K562 (cell line): ENCODE results near the gene MVB12B. TPM values are rescaled to one million over a fixed set of nuclear protein-coding genes. Genes with fewer than 3 reads are reported as not detected.

Experiments used
- ATAC-seq: fragments of 200-7000 bp; cut with Tn5 transposase; 3 replicates; pipeline ENCODE4 v1.9.1; 2020; ENCODE audit warnings: moderate library complexity
- BruUV-seq: library from RNA; stranded (reverse); fragments of 400-500 nt; replicated peaks from 2 replicates; lab custom pipeline; 2021; lab: Mats Ljungman, UMichigan
- CTCF ChIA-PET: fragments of 300-600 bp; formaldehyde crosslinking; extraction: SDS; loops from one replicate; lab custom pipeline; 2021; ENCODE audit warnings: low intra/inter-chr PET ratio; lab: Yijun Ruan, JAX
- POLR2A ChIA-PET: fragments of 300-600, 350-650 bp; sonication (Branson Sonifier 250); formaldehyde crosslinking; extraction: SDS; loops from one replicate; lab custom pipeline; 2021; ENCODE audit warnings: antibody characterized with exemption, inconsistent platforms; lab: Yijun Ruan, JAX
- DNase-seq, 4 experiments: peaks; one replicate each; pipeline versions ENCODE4 v3.0.0 to v3.0.0-alpha.2; 2011 to 2018; ENCODE audit warnings: low spot score in 3 of 4, mixed read lengths in 3 of 4; ENCODE audit errors: extremely low read depth in 1 of 4
- FAIRE-seq: peaks from 2 replicates; lab custom pipeline; 2011; peaks lifted over from hg19 to GRCh38; lab: Jason Lieb, UNC
- H2AFZ ChIP-seq: 2 replicates; pipeline ENCODE4 v1.6.0; 2011; ENCODE audit warnings: low read depth, low read length, control low read depth, inconsistent platforms
- H3K27ac ChIP-seq: fragments of 200-600 bp; 3 replicates; pipeline ENCODE4 v1.8.0; 2011; ENCODE audit warnings: low read depth, mild to moderate bottlenecking, control low read depth, inconsistent platforms, low read length, moderate library complexity, mixed read lengths; ENCODE audit errors: extremely low read depth
- H3K27me3 ChIP-seq, 2 experiments: fragments of 300-600 bp in 1 of 2; 2 replicates in 1 of 2; 3 replicates in 1 of 2; pipeline versions ENCODE4 v1.6.0 to v1.8.0; 2011; ENCODE audit warnings: inconsistent platforms in 2 of 2, low read length in 2 of 2, mild to moderate bottlenecking in 1 of 2, mixed read lengths in 1 of 2, moderate library complexity in 1 of 2; ENCODE audit not compliant: control insufficient read depth in 2 of 2, insufficient read depth in 2 of 2
- H3K36me3 ChIP-seq: fragments of 300-600 bp; 3 replicates; pipeline ENCODE4 v1.8.0; 2011; ENCODE audit warnings: mild to moderate bottlenecking, low read length, inconsistent platforms; ENCODE audit not compliant: control insufficient read depth, insufficient read depth
- H3K4me1 ChIP-seq, 2 experiments: fragments of 200-600 bp in 1 of 2; replicated peaks in 1 of 2; 2 replicates in 1 of 2; 3 replicates in 1 of 2; pipeline versions ENCODE4 v1.5.1 to v1.8.0; 2011; ENCODE audit warnings: inconsistent platforms in 2 of 2, low read length in 2 of 2, mild to moderate bottlenecking in 1 of 2, mixed read lengths in 1 of 2, moderate library complexity in 1 of 2; ENCODE audit not compliant: control insufficient read depth in 2 of 2, insufficient read depth in 2 of 2
- H3K4me2 ChIP-seq: 2 replicates; pipeline ENCODE4 v1.6.1; 2011; ENCODE audit warnings: low read length, control low read depth, inconsistent platforms, mixed read lengths; ENCODE audit not compliant: insufficient read depth
- H3K4me3 ChIP-seq: fragments of 200-600 bp; sonication (generic), shearing (Covaris generic); 2 replicates; pipeline ENCODE4 v1.5.1; 2016; ENCODE audit warnings: control low read depth, inconsistent platforms
- H3K79me2 ChIP-seq: fragments of 200-600 bp; 3 replicates; pipeline ENCODE4 v1.8.0; 2011; ENCODE audit warnings: low read length, inconsistent platforms; ENCODE audit not compliant: control insufficient read depth, insufficient read depth
- H3K9ac ChIP-seq, 2 experiments: 2 replicates each; pipeline versions ENCODE4 v1.6.0 to v1.6.1; 2011; ENCODE audit warnings: low read depth in 2 of 2, low read length in 2 of 2, control low read depth in 1 of 2, inconsistent platforms in 1 of 2, mild to moderate bottlenecking in 1 of 2, mixed read lengths in 1 of 2; ENCODE audit not compliant: insufficient read depth in 1 of 2
- H3K9me1 ChIP-seq: one replicate; pipeline ENCODE4 v1.6.0; 2011; ENCODE audit warnings: inconsistent platforms, mild to moderate bottlenecking, low read length, moderate library complexity; ENCODE audit not compliant: control insufficient read depth, insufficient read depth
- H3K9me3 ChIP-seq: replicated peaks from 2 replicates; pipeline ENCODE4 v1.5.1; 2011; ENCODE audit warnings: low read depth, low read length, inconsistent platforms; ENCODE audit not compliant: control insufficient read depth, insufficient read depth
- H4K20me1 ChIP-seq: replicated peaks from 2 replicates; pipeline ENCODE4 v1.6.1; 2011; ENCODE audit warnings: low read length, inconsistent platforms, mixed read lengths; ENCODE audit not compliant: control insufficient read depth, insufficient read depth
- CBX2 ChIP-seq: fragments of 200-600 bp; sonication (generic); IDR thresholded peaks from one replicate; pipeline ENCODE4 v1.6.1; 2012; ENCODE audit warnings: mild to moderate bottlenecking, low read length, inconsistent platforms; ENCODE audit not compliant: insufficient read depth, poor library complexity, severe bottlenecking
- MTF1 ChIP-seq: fragments of 250-450 bp; sonication (Bioruptor Pico); IDR thresholded peaks from 2 replicates; pipeline ENCODE4 v1.9.0; 2021; ENCODE audit warnings: moderate library complexity, mild to moderate bottlenecking, inconsistent platforms, borderline replicate concordance
- POLR2A ChIP-seq: fragments of 450-650 bp; conservative IDR thresholded peaks from 2 replicates; pipeline ENCODE4 v1.6.1; 2016
- ZBTB26 ChIP-seq: fragments of 450-650 bp; formaldehyde crosslinking; IDR thresholded peaks from 2 replicates; pipeline ENCODE4 v1.4.0; 2022; ENCODE audit warnings: missing genetic modification characterization
- ZNF384 ChIP-seq: IDR thresholded peaks from 2 replicates; pipeline ENCODE4 v1.6.1; 2012; ENCODE audit warnings: low read depth, low read length, improper control_type of control experiment
- ZNF780A ChIP-seq: fragments of 250-450 bp; sonication (Bioruptor Pico); IDR thresholded peaks from 2 replicates; pipeline ENCODE4 v1.5.0; 2021; ENCODE audit warnings: mild to moderate bottlenecking
- ZNF830 ChIP-seq: fragments of 250-450 bp; sonication (Bioruptor Pico); IDR thresholded peaks from 2 replicates; pipeline ENCODE4 v1.5.0; 2021; ENCODE audit warnings: mild to moderate bottlenecking
- WGBS: fragments of 100-300 bp; shearing (Covaris generic); methylation state at CpG from one replicate; pipeline ENCODE4 v1.1.6; 2016; ENCODE audit warnings: low coverage, mixed read lengths; ENCODE audit not compliant: insufficient coverage; ENCODE audit errors: missing lambda C conversion rate; 5-methylcytosine and 5-hydroxymethylcytosine counted together
- in situ Hi-C: fragments of 300-500 bp; cut with MboI; formaldehyde crosslinking; loops from 4 replicates; pipeline ENCODE4 v1.15.0; 2018; ENCODE audit warnings: inconsistent platforms, mixed read lengths
- intact Hi-C: fragments of 100-400 bp; cut with micrococcal nuclease; formaldehyde crosslinking; loops from 2 replicates; pipeline ENCODE4 v1.14.2; 2022
- polyA plus RNA-seq, 8 experiments: library from polyadenylated mRNA; depleted of rRNA in 4 of 8; stranded (reverse) in 5 of 8; unstranded in 3 of 8; fragments of >200 nt; fragmentation: Nextera tagmentation in 2 of 8; fragmentation: Illumina TruSeq in 1 of 8; extraction: Ambion mirVana in 2 of 8; extraction: Trizol in 1 of 8; gene quantifications; 2 replicates each; pipeline versions ENCODE4 v1.2.1 to v1.2.3, GENCODE V29; 2011 to 2014; ENCODE audit warnings: inconsistent platforms in 1 of 8, missing spikeins in 1 of 8
- total RNA-seq, 7 experiments: library from RNA; depleted of rRNA in 6 of 7; stranded (reverse); fragments of >200 nt in 6 of 7; fragmentation: Illumina TruSeq in 2 of 7; extraction: Trizol in 2 of 7; gene quantifications; 2 replicates each; pipeline versions ENCODE4 v1.2.1 to v1.2.3, GENCODE V29; 2011 to 2021; ENCODE audit warnings: low replicate concordance in 1 of 7
- TF ChIP-seq, protein P1 (sequence below): fragments of 200-600 bp; sonication (generic); IDR thresholded peaks from one replicate; pipeline ENCODE4 v1.6.1; 2012; ENCODE audit warnings: mild to moderate bottlenecking, low read depth, low read length, inconsistent platforms

Gene MVB12B
- total and polyA plus RNA-seq, 9 of the 15 experiments (the other 6 are each of a cell fraction or from before 2014, with no cell fraction given), result not detected

- no peaks in the 10 kb centered on the region for H3K36me3 ChIP-seq
- 0 out of 2 replicates have a peak, but pooled peaks cover 8% of the 10 kb centered on the region for H4K20me1 ChIP-seq
- CTCF ChIA-PET, result no interaction called here
- no peak for ATAC-seq
- no peak overlapping the region for H3K9ac ChIP-seq
- in situ Hi-C loops, result no loop called here
- H2AFZ ChIP-seq, result no peak overlapping the region
- no TSS peak for BruUV-seq
- H3K4me3 ChIP-seq, result no peak overlapping the region
- no peak for FAIRE-seq
- H3K27ac ChIP-seq, result no peak overlapping the region
- no peaks in the 10 kb centered on the region for H3K9me3 ChIP-seq
- no peaks in the 10 kb centered on the region for H3K4me1 ChIP-seq
- intact Hi-C loops, result no loop called here
- no peak overlapping the region for H3K4me2 ChIP-seq
- peaks cover 32 to 75% of the 10 kb centered on the region in 2 experiments for H3K27me3 ChIP-seq
- POLR2A ChIA-PET, result no interaction called here
- DNase-seq, result no peak
- H3K9me1 ChIP-seq, result no peaks in the 10 kb centered on the region
- no peaks in the 10 kb centered on the region for H3K79me2 ChIP-seq
- under 1% methylated on average over 14 of the region's 14 CpGs for WGBS
- TF ChIP-seq CBX2 (no peak), POLR2A (no peak), ZNF830 (CRISPR knock-in tag) (no peak), MTF1 (CRISPR knock-in tag) (no peak), ZBTB26 (CRISPR knock-in tag) (no peak), ZNF780A (CRISPR knock-in tag) (no peak), ZNF384 (no peak)
- TF ChIP-seq, protein P1, sequence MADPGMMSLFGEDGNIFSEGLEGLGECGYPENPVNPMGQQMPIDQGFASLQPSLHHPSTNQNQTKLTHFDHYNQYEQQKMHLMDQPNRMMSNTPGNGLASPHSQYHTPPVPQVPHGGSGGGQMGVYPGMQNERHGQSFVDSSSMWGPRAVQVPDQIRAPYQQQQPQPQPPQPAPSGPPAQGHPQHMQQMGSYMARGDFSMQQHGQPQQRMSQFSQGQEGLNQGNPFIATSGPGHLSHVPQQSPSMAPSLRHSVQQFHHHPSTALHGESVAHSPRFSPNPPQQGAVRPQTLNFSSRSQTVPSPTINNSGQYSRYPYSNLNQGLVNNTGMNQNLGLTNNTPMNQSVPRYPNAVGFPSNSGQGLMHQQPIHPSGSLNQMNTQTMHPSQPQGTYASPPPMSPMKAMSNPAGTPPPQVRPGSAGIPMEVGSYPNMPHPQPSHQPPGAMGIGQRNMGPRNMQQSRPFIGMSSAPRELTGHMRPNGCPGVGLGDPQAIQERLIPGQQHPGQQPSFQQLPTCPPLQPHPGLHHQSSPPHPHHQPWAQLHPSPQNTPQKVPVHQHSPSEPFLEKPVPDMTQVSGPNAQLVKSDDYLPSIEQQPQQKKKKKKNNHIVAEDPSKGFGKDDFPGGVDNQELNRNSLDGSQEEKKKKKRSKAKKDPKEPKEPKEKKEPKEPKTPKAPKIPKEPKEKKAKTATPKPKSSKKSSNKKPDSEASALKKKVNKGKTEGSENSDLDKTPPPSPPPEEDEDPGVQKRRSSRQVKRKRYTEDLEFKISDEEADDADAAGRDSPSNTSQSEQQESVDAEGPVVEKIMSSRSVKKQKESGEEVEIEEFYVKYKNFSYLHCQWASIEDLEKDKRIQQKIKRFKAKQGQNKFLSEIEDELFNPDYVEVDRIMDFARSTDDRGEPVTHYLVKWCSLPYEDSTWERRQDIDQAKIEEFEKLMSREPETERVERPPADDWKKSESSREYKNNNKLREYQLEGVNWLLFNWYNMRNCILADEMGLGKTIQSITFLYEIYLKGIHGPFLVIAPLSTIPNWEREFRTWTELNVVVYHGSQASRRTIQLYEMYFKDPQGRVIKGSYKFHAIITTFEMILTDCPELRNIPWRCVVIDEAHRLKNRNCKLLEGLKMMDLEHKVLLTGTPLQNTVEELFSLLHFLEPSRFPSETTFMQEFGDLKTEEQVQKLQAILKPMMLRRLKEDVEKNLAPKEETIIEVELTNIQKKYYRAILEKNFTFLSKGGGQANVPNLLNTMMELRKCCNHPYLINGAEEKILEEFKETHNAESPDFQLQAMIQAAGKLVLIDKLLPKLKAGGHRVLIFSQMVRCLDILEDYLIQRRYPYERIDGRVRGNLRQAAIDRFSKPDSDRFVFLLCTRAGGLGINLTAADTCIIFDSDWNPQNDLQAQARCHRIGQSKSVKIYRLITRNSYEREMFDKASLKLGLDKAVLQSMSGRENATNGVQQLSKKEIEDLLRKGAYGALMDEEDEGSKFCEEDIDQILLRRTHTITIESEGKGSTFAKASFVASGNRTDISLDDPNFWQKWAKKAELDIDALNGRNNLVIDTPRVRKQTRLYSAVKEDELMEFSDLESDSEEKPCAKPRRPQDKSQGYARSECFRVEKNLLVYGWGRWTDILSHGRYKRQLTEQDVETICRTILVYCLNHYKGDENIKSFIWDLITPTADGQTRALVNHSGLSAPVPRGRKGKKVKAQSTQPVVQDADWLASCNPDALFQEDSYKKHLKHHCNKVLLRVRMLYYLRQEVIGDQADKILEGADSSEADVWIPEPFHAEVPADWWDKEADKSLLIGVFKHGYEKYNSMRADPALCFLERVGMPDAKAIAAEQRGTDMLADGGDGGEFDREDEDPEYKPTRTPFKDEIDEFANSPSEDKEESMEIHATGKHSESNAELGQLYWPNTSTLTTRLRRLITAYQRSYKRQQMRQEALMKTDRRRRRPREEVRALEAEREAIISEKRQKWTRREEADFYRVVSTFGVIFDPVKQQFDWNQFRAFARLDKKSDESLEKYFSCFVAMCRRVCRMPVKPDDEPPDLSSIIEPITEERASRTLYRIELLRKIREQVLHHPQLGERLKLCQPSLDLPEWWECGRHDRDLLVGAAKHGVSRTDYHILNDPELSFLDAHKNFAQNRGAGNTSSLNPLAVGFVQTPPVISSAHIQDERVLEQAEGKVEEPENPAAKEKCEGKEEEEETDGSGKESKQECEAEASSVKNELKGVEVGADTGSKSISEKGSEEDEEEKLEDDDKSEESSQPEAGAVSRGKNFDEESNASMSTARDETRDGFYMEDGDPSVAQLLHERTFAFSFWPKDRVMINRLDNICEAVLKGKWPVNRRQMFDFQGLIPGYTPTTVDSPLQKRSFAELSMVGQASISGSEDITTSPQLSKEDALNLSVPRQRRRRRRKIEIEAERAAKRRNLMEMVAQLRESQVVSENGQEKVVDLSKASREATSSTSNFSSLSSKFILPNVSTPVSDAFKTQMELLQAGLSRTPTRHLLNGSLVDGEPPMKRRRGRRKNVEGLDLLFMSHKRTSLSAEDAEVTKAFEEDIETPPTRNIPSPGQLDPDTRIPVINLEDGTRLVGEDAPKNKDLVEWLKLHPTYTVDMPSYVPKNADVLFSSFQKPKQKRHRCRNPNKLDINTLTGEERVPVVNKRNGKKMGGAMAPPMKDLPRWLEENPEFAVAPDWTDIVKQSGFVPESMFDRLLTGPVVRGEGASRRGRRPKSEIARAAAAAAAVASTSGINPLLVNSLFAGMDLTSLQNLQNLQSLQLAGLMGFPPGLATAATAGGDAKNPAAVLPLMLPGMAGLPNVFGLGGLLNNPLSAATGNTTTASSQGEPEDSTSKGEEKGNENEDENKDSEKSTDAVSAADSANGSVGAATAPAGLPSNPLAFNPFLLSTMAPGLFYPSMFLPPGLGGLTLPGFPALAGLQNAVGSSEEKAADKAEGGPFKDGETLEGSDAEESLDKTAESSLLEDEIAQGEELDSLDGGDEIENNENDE, result no peak
Measured at GRCh38 chr9:126459965-126460843, 133.6 kb downstream of the MVB12B start.
